ENCODE data around the gene TMC7. TPM values are rescaled to one million over a fixed set of nuclear protein-coding genes. Genes with fewer than 3 reads are reported as not detected.

TMC7 gene
- total and polyA plus RNA-seq, 7 donors, result 0.16 to 3.1 (median 0.46) TPM

DNA sequence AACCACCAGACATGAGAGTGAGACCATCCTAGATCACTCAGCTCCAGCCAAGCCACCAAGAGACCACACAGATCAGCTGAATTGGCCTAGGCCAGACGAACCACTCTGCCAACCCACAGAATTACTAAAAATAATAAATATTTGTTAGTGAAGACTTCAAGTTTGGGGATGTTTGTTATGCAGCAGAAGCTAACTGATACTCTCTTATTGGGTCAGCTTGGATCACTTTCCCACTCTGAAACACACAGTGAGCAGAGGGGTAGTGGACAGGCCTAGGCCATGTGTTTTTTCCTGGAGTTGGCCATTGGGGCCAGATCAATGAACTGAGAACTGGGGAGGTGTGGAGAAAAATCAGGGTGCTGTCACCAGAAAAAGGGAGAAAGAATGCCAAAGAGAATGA lies 114.4 kb downstream of the TMC7 start:
- WGBS, 2 donors, result 80 to 84% methylated on average over 1 of the region's 1 CpG
- Histone ChIP-seq H3K4me3 (no peak overlapping the region), H3K9me3 (no peaks in the 10 kb centered on the region), H3K4me1 (no peaks in the 10 kb centered on the region), H3K36me3 (no peaks in the 10 kb centered on the region), H3K27me3 (peaks cover 0 to 8% (median 0%) of the 10 kb centered on the region in 3 donors), H3K27ac (no peak overlapping the region)
- intact Hi-C loops (cut with DNase I), result no loop called here
- no peak for DNase-seq
- TF ChIP-seq POLR2A (IDR thresholded peaks at IDR 0.05), result no peak
- no peak for TF ChIP-seq POLR2AphosphoS5 (IDR thresholded peaks at IDR 0.05)
- no peak for TF ChIP-seq EP300 (IDR thresholded peaks at IDR 0.05)
- TF ChIP-seq, protein P1, sequence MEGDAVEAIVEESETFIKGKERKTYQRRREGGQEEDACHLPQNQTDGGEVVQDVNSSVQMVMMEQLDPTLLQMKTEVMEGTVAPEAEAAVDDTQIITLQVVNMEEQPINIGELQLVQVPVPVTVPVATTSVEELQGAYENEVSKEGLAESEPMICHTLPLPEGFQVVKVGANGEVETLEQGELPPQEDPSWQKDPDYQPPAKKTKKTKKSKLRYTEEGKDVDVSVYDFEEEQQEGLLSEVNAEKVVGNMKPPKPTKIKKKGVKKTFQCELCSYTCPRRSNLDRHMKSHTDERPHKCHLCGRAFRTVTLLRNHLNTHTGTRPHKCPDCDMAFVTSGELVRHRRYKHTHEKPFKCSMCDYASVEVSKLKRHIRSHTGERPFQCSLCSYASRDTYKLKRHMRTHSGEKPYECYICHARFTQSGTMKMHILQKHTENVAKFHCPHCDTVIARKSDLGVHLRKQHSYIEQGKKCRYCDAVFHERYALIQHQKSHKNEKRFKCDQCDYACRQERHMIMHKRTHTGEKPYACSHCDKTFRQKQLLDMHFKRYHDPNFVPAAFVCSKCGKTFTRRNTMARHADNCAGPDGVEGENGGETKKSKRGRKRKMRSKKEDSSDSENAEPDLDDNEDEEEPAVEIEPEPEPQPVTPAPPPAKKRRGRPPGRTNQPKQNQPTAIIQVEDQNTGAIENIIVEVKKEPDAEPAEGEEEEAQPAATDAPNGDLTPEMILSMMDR (IDR thresholded peaks at IDR 0.05), result no peak

DNA sequence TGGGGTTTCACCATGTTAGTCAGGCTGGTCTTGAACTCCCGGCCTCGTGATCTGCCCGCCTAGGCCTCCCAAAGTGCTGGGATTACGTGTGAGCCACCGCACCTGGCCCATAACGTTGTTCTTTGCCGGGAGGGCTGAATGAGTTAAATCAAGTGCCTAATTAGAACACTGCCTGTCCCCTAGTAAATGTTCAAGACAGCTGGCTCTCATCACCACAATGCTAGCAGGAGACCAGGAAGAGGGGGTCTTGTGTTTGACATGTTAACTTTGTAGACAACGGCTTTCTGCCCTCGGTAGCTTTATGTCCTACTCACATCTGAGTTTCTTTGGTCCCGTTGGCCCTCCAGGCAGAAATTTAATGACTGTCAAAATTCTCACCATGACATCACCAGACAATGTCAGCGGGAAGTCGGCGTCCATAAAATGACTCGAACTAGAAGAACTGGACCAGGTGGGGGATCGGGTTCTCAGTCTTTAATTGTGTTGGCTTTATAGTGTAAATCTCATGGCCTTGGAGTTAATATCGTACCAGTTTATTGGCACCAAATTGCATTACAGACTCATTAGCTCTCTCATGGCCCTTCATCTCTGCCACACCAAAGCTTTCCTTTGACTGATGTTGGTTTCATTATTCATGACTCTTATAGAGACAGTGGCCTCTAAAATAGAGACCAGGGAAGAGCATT lies 118.6 kb downstream of the TMC7 start:
- H3K27me3 ChIP-seq, result peaks cover 0 to 8% (median 0%) of the 10 kb centered on the region in 3 donors
- H3K4me1 ChIP-seq, result no peaks in the 10 kb centered on the region
- DNase-seq, result no peak
- 44 to 67% methylated on average over 16 of the region's 16 CpGs for WGBS, 2 donors
- H3K36me3 ChIP-seq, result no peaks in the 10 kb centered on the region
- H3K27ac ChIP-seq, result no peak overlapping the region
- no peaks in the 10 kb centered on the region for H3K9me3 ChIP-seq
- no peak for TF ChIP-seq EP300 (IDR thresholded peaks at IDR 0.05)
- no peak for TF ChIP-seq POLR2A (IDR thresholded peaks at IDR 0.05)
- TF ChIP-seq, protein P1 (IDR thresholded peaks at IDR 0.05), result no peak
- TF ChIP-seq POLR2AphosphoS5 (IDR thresholded peaks at IDR 0.05), result no peak
- H3K4me3 ChIP-seq, result no peak overlapping the region
- intact Hi-C loops (cut with DNase I), result no loop called here

DNA sequence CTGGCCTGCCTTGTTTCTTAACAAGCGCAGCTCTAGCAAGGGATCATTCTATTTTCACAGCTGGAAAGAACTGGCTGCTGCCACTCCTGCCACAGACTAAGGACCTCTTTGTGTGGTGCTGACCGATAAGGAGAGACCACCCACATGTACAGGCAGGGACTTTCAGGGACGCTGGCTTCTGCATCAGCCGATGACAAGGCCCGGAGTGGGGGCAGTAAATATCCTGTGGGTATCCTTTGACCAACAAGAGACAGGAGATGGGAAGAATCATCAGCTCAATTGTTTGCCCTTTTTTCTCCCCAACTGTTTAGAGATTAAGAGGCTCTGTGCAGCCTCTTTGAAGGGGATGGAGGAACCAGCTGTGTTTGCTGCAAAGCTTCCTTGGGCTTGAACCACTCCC lies 120.9 kb downstream of the TMC7 start:
- WGBS, 2 donors, result 87 to 91% methylated on average over 5 of the region's 5 CpGs
- no peaks in the 10 kb centered on the region for H3K36me3 ChIP-seq

DNA sequence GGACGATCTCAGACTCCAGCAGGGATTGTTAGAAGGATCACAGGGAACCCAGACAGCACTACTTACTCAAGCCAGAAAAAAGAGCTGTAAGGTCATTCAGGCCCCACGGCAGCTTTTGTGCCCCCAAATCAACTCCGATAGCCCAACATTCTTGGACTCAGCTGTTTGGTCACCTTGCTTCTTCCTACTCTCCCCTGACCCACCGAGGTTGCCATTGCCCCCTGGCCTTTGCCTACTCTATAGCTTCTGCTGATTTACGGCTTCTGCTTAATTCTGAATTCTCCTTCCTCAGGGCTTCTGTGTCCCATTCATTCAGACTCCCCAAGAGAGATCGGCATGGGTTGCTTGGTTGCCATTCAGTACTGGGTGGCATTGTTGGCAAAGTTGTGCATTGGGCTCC lies 121.4 kb downstream of the TMC7 start:
- peaks cover 0 to 8% (median 0%) of the 10 kb centered on the region in 3 donors for H3K27me3 ChIP-seq
- intact Hi-C loops (cut with DNase I), result no loop called here
- no peak for DNase-seq
- H3K4me3 ChIP-seq, result no peak overlapping the region
- H3K4me1 ChIP-seq, result no peaks in the 10 kb centered on the region
- H3K36me3 ChIP-seq, result no peaks in the 10 kb centered on the region
- 80 to 94% methylated on average over 6 of the region's 6 CpGs for WGBS, 2 donors
- no peak for TF ChIP-seq POLR2AphosphoS5 (IDR thresholded peaks at IDR 0.05)
- no peak overlapping the region for H3K27ac ChIP-seq
- H3K9me3 ChIP-seq, result no peaks in the 10 kb centered on the region

More for the DNA sequence above, 120.9 kb downstream of the TMC7 start:
- peaks cover 0 to 8% (median 0%) of the 10 kb centered on the region in 3 donors for H3K27me3 ChIP-seq
- H3K9me3 ChIP-seq, result no peaks in the 10 kb centered on the region
- H3K4me3 ChIP-seq, result no peak overlapping the region
- DNase-seq, result no peak
- no peak for TF ChIP-seq EP300 (IDR thresholded peaks at IDR 0.05)
- TF ChIP-seq, protein P1 (IDR thresholded peaks at IDR 0.05), result no peak
- no peak for TF ChIP-seq POLR2AphosphoS5 (IDR thresholded peaks at IDR 0.05)
- no peak for TF ChIP-seq POLR2A (IDR thresholded peaks at IDR 0.05)
- H3K4me1 ChIP-seq, result no peaks in the 10 kb centered on the region
- intact Hi-C loops (cut with DNase I), result no loop called here
- no peak overlapping the region for H3K27ac ChIP-seq

DNA sequence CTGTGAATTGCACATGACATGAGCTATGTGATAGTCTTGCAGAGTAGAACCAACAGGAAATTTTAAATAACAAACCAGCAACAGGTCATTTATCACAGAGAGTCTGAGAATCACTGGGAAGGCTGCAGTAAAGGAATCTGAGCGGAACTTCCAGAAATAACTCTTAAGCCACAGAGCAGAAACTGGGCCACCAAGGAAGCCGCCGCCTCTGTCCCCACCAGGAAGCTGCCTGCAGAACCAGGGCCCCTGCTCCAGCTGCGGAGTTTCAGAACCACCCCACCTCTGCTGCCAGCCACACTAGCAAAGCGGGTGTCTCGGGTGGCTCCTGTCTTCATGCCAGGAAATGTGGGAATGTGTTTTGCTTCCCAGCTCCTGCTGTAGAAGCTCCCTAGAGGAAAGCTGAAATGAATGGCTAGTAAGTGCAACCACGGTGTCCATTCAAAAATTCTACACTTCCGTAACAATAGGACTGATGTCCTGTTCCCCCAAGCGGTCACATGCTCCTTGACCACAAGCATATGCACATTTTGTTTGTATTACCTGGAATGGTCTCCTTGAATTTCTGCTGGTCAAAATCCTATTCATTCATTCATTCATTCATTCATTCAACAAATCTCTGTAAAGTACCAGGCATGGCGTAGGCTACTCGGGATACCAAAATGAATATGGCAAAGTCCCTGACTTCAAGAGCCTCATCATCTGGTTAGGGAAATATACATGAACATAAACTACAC lies 122.3 kb downstream of the TMC7 start:
- Histone ChIP-seq H3K9me3 (no peaks in the 10 kb centered on the region), H3K27me3 (peaks cover 0 to 8% (median 0%) of the 10 kb centered on the region in 3 donors), H3K4me1 (no peaks in the 10 kb centered on the region), H3K36me3 (no peaks in the 10 kb centered on the region), H3K27ac (no peak overlapping the region), H3K4me3 (no peak overlapping the region)
- 71 to 73% methylated on average over 11 of the region's 11 CpGs for WGBS, 2 donors
- no peak for DNase-seq
- TF ChIP-seq POLR2AphosphoS5 (IDR thresholded peaks at IDR 0.05) (no peak), EP300 (IDR thresholded peaks at IDR 0.05) (no peak)
- intact Hi-C loops (cut with DNase I), result no loop called here
